Measurements from ENCODE around the gene ACKR2.

GRCh38 chr3:42841332-42841731 is 32.1 kb downstream of the ACKR2 start:
- TF ChIP-seq CTCF (optimal IDR thresholded peaks at IDR 0.05 in 1 of 3, IDR thresholded peaks at IDR 0.05 in 1 of 3, conservative IDR thresholded peaks at IDR 0.05 in 1 of 3; ENCODE audit: extremely low read depth in 1 of 3, insufficient read depth in 2 of 3, low read length in 3 of 3) (no peak), EZH2 (IDR thresholded peaks at IDR 0.05; ENCODE audit: low read length) (no peak)

Measured in keratinocyte (primary cell).